NOMO-1 (cell line): Measurements from ENCODE around the gene PIK3R1.
A peak's percentile ranks its signal among the peaks of the same experiment; 100 is the strongest.

Source experiments
- DNase-seq, 2 experiments: peaks; one replicate each; lab custom pipeline; 2025; ENCODE audit not compliant: unreplicated experiment in 2 of 2; lab: John Stamatoyannopoulos, UW

The PIK3R1 gene

DNA sequence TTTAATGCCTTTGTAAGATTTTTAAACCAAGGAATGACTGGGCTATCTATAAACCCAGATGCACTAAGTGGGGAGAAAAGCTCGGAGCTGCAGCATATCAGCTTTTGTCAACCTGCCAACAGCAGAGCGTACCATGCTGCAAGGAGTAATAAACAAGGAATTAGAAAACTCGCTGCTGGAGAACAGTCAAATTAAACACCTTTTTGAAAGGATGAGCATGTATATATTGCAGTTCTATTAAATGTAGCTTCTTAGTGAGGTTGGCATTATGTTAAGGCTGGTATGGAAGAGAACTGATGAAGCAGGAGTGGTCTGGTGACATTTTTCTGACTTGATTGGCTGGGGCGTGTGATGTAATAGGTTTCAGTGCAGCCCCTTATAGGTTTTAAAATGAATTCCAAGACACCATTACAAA, 74.7 kb downstream of the PIK3R1 start:
- DNase-seq = no peak

GRCh38 chr5:68290847-68291246, 75.3 kb downstream of the PIK3R1 start:
- no peak for DNase-seq

DNA sequence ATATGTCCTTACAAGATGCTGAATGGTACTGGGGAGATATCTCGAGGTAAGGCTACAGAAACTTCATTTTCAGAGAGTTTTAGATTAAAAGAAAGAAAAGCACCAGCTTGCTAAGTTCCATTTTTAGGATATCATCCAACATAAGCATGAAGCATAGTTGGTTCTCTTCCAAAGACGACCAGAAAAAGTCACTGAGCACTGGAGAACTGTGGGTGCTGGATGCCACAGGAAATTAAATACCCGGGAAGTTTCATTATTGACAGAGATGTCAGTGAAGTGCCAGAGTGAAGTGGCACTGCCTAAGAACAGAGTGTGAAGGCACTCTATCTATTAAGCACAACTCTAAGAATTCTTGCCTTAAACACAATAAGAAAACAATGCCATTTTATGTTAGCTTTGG, 76.8 kb downstream of the PIK3R1 start:
- no peak for DNase-seq

- no peak for DNase-seq
These were observed 80.2 kb downstream of the PIK3R1 start for GRCh38 chr5:68295772-68296171.

DNA sequence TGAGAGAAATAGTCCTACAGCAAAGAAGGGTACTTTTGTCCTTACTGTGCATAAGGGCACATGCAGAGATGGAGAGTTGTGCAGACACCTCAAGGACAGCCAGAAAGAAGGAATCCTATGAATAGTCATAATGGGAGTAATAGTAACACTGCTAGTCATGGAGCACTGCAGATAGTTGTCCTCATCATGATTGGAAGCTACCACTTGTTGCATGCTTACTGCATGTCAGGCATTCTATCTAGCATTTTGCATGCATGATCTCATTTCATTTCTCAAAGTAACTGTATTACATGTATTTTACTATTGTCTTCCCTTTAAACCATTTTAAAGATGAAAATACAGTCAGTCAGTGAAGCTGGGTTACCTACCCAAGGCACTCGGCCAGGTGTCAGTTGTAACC, 81.3 kb downstream of the PIK3R1 start:
- no peak for DNase-seq

DNA sequence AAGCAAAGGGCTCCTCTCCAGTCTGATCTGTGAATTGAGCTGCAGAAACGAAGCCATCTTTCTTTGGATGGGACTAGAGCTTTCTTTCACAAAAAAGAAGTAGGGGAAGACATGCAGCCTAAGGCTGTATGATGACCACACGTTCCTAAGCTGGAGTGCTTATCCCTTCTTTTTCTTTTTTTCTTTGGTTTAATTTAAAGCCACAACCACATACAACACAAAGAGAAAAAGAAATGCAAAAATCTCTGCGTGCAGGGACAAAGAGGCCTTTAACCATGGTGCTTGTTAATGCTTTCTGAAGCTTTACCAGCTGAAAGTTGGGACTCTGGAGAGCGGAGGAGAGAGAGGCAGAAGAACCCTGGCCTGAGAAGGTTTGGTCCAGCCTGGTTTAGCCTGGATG, 82.1 kb downstream of the PIK3R1 start:
- no peak for DNase-seq

GRCh38 chr5:68298479-68298878, 82.9 kb downstream of the PIK3R1 start:
- DNase-seq = no peak

DNA sequence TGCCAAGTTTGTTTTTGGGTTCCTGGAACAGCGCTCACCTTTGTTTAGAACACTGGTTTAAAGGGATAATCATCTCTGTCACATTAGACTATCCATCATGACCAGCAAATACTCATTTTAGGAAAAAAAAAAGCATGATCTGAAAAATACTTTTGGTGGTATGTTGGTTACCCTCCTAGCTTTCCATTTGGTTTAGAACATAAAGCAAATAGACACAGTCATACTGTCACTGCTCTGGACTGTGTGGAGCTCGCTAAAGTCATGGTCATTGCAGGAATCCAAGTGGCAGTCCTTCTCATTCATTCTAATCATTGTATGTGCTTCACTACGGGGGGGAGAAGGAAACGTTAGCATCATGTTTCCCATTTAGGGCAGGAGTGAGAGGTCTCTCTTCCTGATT, 83.5 kb downstream of the PIK3R1 start:
- DNase-seq = no peak

GRCh38 chr5:68299575-68299974, 84.0 kb downstream of the PIK3R1 start:
- DNase-seq = no peak

DNA sequence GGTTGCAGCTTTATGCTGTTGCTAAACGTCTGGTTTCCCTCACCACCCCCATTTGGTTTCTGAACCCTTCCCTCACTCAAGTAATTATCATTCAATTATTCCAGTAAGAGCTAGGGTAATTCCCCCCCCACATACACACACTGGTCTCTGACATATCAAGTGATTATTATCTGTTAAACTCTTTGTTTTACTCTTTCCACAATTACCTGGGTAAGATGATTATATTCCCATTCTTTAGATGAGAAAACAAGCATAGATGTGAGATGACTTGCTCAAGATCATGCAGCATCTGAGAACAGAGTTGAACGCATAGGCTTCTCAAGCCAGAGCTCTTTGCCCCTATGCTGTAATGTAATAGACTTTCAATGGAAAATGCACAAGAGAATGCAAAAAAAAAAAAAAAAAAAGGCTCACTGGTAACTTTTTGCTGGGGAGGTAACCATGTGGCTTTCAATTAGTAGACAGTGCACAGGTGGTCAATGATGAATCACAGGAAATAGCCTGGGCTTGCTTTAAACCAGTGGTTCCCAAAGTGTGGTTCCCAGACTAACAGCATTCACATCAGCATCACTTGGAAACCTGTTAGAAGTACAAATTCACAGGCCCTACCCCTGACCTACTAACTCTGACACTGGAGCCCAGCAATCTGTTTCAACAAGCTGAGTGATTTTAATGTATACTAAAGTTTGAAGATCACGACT, 87.6 kb downstream of the PIK3R1 start:
- no peak for DNase-seq

GRCh38 chr5:68303754-68304420, 88.3 kb downstream of the PIK3R1 start:
- no peak for DNase-seq

GRCh38 chr5:68304421-68305052, 89.0 kb downstream of the PIK3R1 start:
- peak; percentile 25 to 29 for DNase-seq

GRCh38 chr5:68305223-68305870, 89.8 kb downstream of the PIK3R1 start:
- no peak for DNase-seq

DNA sequence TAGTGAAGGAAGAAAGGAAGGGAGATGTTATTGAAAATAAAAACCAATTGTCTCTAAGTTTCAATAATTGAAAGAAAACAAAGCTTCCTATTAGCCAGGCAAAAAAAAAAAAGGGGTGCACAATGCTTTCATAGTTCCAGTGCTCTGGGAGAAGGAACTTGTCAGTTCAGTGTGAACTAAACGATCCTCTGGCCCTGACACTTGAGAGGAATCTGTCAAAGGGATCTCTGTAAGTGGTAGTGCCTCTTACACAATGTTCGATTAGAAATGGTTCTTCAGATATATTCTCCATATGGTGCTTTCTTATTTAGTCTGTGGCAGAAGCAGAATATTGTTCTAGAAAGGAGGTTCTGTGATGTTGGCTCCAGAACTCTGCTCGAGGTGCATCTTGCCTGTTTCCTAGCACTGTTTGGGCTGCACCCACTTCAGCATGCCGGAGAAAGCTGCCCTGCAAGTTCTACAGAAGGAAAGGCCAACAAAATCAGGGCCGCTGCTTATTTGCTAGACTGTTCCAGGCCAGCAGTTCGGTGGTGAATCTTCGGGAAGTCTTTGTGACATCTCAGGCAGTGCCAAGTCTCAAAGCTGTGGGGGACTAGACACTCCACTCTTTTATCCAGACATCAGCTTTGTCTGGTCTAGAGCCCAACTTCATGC, 90.9 kb downstream of the PIK3R1 start:
- DNase-seq = no peak

DNA sequence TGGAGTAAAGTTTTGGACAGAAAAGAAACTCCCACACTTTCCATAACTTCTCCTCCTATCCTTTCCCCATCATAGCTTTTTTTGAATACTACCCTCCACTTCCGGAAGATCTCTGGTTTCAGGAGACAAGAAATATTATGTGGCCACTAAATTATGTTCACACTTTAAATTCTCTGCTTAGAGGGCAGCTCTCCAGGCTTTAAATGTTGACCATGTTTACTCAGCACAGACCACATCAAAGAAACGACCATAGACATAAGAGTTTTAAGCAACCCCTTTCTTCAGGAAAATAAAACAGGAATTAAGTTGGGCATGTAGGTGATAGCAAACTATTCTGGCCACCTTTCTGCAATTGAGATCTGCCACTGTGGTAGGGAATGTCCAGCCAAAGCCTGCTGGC, 97.8 kb downstream of the PIK3R1 start:
- no peak for DNase-seq

DNA sequence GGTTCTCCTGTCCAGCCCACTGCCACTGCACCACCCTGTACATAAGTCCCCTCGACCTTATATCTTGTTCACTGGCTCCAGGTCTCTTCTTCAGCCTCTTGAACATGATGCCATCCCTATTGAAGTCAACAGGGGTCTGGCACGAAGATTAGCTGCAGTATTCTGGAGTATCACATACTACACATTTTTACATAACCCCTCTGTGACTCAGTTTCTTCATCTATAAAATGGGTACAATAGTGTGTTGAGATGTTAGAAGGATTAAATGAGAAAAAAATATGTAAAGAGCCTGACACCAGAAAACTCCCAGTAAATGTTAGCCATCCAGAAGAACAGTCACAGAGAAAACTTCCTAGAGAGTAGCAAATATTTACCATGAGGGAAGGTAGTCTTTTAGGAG, 98.9 kb downstream of the PIK3R1 start:
- DNase-seq = no peak

GRCh38 chr5:68315679-68316271, 100.2 kb downstream of the PIK3R1 start:
- DNase-seq = no peak

DNA sequence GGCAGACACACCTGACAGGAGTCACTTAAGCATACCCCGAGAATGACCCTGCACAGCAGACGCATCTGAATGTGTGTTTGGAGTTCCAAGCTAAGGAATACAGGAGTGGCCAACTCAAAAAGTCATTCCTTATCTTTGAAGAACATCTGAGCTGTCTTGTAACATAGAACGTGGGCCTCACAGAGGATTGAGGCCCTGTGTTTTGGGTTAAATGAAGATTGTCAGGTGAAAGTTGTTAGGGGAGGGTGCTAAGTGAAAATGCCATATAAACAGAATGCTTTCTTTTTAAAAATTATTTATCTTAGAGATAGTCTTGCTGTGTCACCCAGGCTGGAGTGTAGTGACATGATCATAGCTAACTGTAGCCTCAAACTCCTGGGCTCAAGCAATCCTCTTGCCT, 100.9 kb downstream of the PIK3R1 start:
- DNase-seq = no peak

- DNase-seq = no peak
These were observed 102.1 kb downstream of the PIK3R1 start for GRCh38 chr5:68317646-68318045.

GRCh38 chr5:68318955-68319705, 103.6 kb downstream of the PIK3R1 start:
- no peak for DNase-seq
